ENCODE data around the gene PLCD3.

The PLCD3 gene

GRCh38 chr17:45146890-45147580 is 14.7 kb upstream of the PLCD3 start:
- Histone ChIP-seq H3K36me3 (replicated peaks; ENCODE audit: insufficient read depth, low read length) (no peaks in the 10 kb centered on the region), H3K9ac (ENCODE audit: low read length) (peak overlapping the region; percentile 97), H3K9me3 (replicated peaks; ENCODE audit: insufficient read depth, low read length) (no peaks in the 10 kb centered on the region), H3K4me2 (ENCODE audit: low read depth, low read length) (peak overlapping the region; percentile 81), H3K9me2 (replicated peaks; ENCODE audit: insufficient read depth, low read length) (no peaks in the 10 kb centered on the region), H4K20me1 (ENCODE audit: insufficient read depth, low read length) (no peaks in the 10 kb centered on the region; the same call in 1 of the 2 replicates), H3K4me3 (ENCODE audit: low read length) (peak overlapping the region; percentile 82), H2AFZ (ENCODE audit: low read length) (peak overlapping the region; percentile 73), H3K79me2 (ENCODE audit: low read length) (peaks cover 25% of the 10 kb centered on the region), H3K27me3 (replicated peaks; ENCODE audit: insufficient read depth, low read length) (no peaks in the 10 kb centered on the region), H3F3A (ENCODE audit: insufficient read depth, low read length) (peaks cover 37% of the 10 kb centered on the region), H3K27ac (ENCODE audit: low read length) (peak overlapping the region; percentile 91), H3K4me1 (ENCODE audit: low read length) (peaks cover 13% of the 10 kb centered on the region)
- TF ChIP-seq EZH2 (optimal IDR thresholded peaks at IDR 0.05; ENCODE audit: low read depth, low read length) (no peak), CTCF (IDR thresholded peaks at IDR 0.05; ENCODE audit: low read length) (no peak), EZH2phosphoT487 (IDR thresholded peaks at IDR 0.05; ENCODE audit: low read length) (no peak)
- DNase-seq: no peak

- Histone ChIP-seq H3K9ac (ENCODE audit: low read length) (no peak overlapping the region; the same call in 1 of the 2 replicates), H3K79me2 (ENCODE audit: low read length) (peaks cover 24% of the 10 kb centered on the region), H3K27me3 (replicated peaks; ENCODE audit: insufficient read depth, low read length) (no peaks in the 10 kb centered on the region), H3K9me3 (replicated peaks; ENCODE audit: insufficient read depth, low read length) (no peaks in the 10 kb centered on the region), H3F3A (ENCODE audit: insufficient read depth, low read length) (peaks cover 34% of the 10 kb centered on the region), H3K4me1 (ENCODE audit: low read length) (peaks cover 10% of the 10 kb centered on the region), H3K27ac (ENCODE audit: low read length) (no peak overlapping the region), H3K36me3 (replicated peaks; ENCODE audit: insufficient read depth, low read length) (no peaks in the 10 kb centered on the region), H4K20me1 (ENCODE audit: insufficient read depth, low read length) (no peaks in the 10 kb centered on the region; the same call in 1 of the 2 replicates), H3K4me2 (ENCODE audit: low read depth, low read length) (peak overlapping the region; percentile 81; the same call in 1 of the 2 replicates), H2AFZ (ENCODE audit: low read length) (no peak overlapping the region; the same call in 1 of the 2 replicates), H3K9me2 (replicated peaks; ENCODE audit: insufficient read depth, low read length) (no peaks in the 10 kb centered on the region), H3K4me3 (ENCODE audit: low read length) (peak overlapping the region; percentile 82; the same call in 1 of the 2 replicates)
- DNase-seq: no peak
- TF ChIP-seq EZH2 (optimal IDR thresholded peaks at IDR 0.05; ENCODE audit: low read depth, low read length) (no peak), CTCF (IDR thresholded peaks at IDR 0.05; ENCODE audit: low read length) (no peak), EZH2phosphoT487 (IDR thresholded peaks at IDR 0.05; ENCODE audit: low read length) (no peak)
Measured at GRCh38 chr17:45146592-45146889, 14.2 kb upstream of the PLCD3 start.

GRCh38 chr17:45146166-45146565 is 13.9 kb upstream of the PLCD3 start:
- H3K9ac ChIP-seq (ENCODE audit: low read length): no peak overlapping the region
- H3K27me3 ChIP-seq (replicated peaks; ENCODE audit: insufficient read depth, low read length): no peaks in the 10 kb centered on the region
- H3K4me2 ChIP-seq (ENCODE audit: low read depth, low read length): no peak overlapping the region
- H3K9me2 ChIP-seq (replicated peaks; ENCODE audit: insufficient read depth, low read length): no peaks in the 10 kb centered on the region
- H3K4me3 ChIP-seq (ENCODE audit: low read length): no peak overlapping the region
- no peak overlapping the region for H2AFZ ChIP-seq (ENCODE audit: low read length)
- H3K36me3 ChIP-seq (replicated peaks; ENCODE audit: insufficient read depth, low read length): no peaks in the 10 kb centered on the region
- H3K79me2 ChIP-seq (ENCODE audit: low read length): peaks cover 20% of the 10 kb centered on the region
- no peak for TF ChIP-seq EZH2phosphoT487 (IDR thresholded peaks at IDR 0.05; ENCODE audit: low read length)
- TF ChIP-seq EZH2 (optimal IDR thresholded peaks at IDR 0.05; ENCODE audit: low read depth, low read length): no peak
- TF ChIP-seq CTCF (IDR thresholded peaks at IDR 0.05; ENCODE audit: low read length): no peak
- H4K20me1 ChIP-seq (ENCODE audit: insufficient read depth, low read length): no peaks in the 10 kb centered on the region; the same call in 1 of the 2 replicates
- H3K9me3 ChIP-seq (replicated peaks; ENCODE audit: insufficient read depth, low read length): no peaks in the 10 kb centered on the region
- DNase-seq: no peak
- H3F3A ChIP-seq (ENCODE audit: insufficient read depth, low read length): peaks cover 30% of the 10 kb centered on the region
- peaks cover 7% of the 10 kb centered on the region for H3K4me1 ChIP-seq (ENCODE audit: low read length)
- no peak overlapping the region for H3K27ac ChIP-seq (ENCODE audit: low read length)
